Gastroesophageal sphincter (tissue), 4 donors: ENCODE results near the gene PPOX. TPM values are rescaled to one million over a fixed set of nuclear protein-coding genes. Genes with fewer than 3 reads are reported as not detected.

Experiments used
- ATAC-seq: fragments of 150-250 bp; one replicate; pipeline ENCODE4 v1.9.1; 2016; ENCODE audit warnings: mild to moderate bottlenecking, moderate library complexity
- H3K27ac ChIP-seq, 4 donors: fragments of 200-600 bp; sonication (generic) in 3 of 4; 1 replicate in 3 of 4; 2 replicates in 1 of 4; pipeline ENCODE4 v1.5.1; 2016 to 2019
- H3K27me3 ChIP-seq: fragments of 200-600 bp; sonication (generic); one replicate; pipeline ENCODE4 v1.5.1; 2019
- H3K36me3 ChIP-seq, 2 donors: fragments of 200-600 bp; sonication (generic); one replicate each; pipeline ENCODE4 v1.5.1; 2019; ENCODE audit warnings: control low read depth in 1 of 2
- H3K4me1 ChIP-seq, 3 donors: fragments of 200-600 bp; sonication (generic); 1 replicate in 2 of 3; 2 replicates in 1 of 3; pipeline ENCODE4 v1.5.1; 2016 to 2019; ENCODE audit warnings: control low read depth in 2 of 3
- H3K4me3 ChIP-seq, 2 donors: fragments of 200-600 bp; sonication (generic); one replicate each; pipeline ENCODE4 v1.5.1; 2019; ENCODE audit warnings: mild to moderate bottlenecking in 1 of 2, moderate library complexity in 1 of 2
- H3K9me3 ChIP-seq, 3 donors: fragments of 200-600 bp; sonication (generic); one replicate each; pipeline ENCODE4 v1.5.1; 2017 to 2019; ENCODE audit warnings: control low read depth in 2 of 3
- CTCF ChIP-seq, 4 experiments: fragments of 200-600 bp in 2 of 4; fragments of 450-650 bp in 2 of 4; sonication (generic) in 1 of 4; IDR thresholded peaks; one replicate each; pipeline ENCODE4 v1.5.1; 2017 to 2019; ENCODE audit warnings: antibody characterized with exemption in 4 of 4, mild to moderate bottlenecking in 2 of 4, moderate library complexity in 2 of 4
- EP300 ChIP-seq: sonication (generic); formaldehyde crosslinking; IDR thresholded peaks from one replicate; pipeline ENCODE4 v1.6.1; 2017; ENCODE audit warnings: antibody characterized with exemption, mild to moderate bottlenecking
- POLR2A ChIP-seq, 2 donors: fragments of 450-650 bp; IDR thresholded peaks; one replicate each; pipeline ENCODE4 v1.6.1; 2017; ENCODE audit warnings: antibody characterized with exemption in 2 of 2, mild to moderate bottlenecking in 2 of 2, moderate library complexity in 1 of 2
- POLR2AphosphoS5 ChIP-seq: sonication (generic); formaldehyde crosslinking; IDR thresholded peaks from one replicate; pipeline ENCODE4 v1.6.1; 2017; ENCODE audit warnings: antibody characterized with exemption
- WGBS, 2 donors: methylation state at CpG; one replicate each; pipeline ENCODE4 v1.1.5; 2018; ENCODE audit warnings: low coverage in 1 of 2; 5-methylcytosine and 5-hydroxymethylcytosine counted together
- total RNA-seq, 4 donors: library from RNA; depleted of rRNA; stranded (reverse); fragments of >200 nt; gene quantifications; one replicate each; pipeline ENCODE4 v1.1.0, GENCODE V29; 2016

Gene PPOX
- total RNA-seq: 10 to 100 TPM; 10.5 to 27.4 (median 17.6) TPM

DNA sequence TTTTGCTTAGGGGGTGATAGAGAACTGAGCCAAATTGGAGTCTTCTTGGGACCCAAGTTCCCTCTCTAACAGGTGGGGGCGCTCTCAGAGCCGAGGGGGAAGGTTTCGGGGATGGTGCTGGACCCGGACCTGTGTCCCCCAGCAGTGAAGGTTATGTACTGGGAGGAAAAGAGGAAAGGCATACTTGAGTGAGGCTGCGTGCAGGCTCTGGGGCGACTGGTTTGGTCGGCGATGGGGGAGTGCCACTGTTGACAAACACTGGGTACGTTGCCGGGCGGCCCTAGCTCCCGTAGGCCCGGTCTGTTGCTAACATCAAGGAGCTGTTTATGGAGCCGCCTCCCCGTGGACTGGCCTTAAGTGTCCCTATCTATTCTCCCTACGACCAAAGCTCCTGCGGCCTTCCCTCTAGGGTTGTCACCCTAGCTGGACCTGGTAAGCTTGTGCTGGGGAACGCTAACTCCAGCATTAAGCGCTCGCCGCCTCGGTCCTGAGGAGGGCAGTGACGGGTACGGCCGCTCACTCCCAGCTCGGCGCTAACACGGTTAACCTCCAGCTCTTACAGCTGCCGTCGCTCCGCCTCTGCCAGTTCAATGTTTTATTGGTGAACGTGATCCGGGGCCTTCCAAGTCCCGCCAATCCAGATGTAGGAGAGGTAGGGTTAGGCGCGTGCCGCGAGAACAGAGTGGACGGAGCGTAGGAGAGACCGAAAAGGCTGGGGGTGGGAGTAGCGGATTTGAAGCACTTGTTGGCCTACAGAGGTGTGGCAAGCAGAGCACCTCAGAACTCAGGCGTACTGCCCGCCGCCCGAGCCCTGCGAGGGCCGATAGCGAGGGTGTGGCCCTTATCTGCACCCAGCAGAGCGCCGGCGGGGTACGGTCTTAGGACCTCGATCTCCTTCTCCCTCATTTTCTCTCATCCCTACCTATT lies at the start of gene PPOX:
PPOX (plus strand) TSS at position 685 of the 927 bp plus-strand sequence. CDS start 422 bp downstream, outside the sequence.
- H3K4me1 ChIP-seq: peaks cover 0 to 56% (median 24%) of the 10 kb centered on the region in 3 donors
- 2 to 3% methylated on average over 12 to 17 of the region's 54 CpGs for WGBS, 2 donors
- H3K36me3 ChIP-seq: peaks cover 0 to 67% of the 10 kb centered on the region in 2 donors
- ATAC-seq: peak; percentile 98
- no peaks in the 10 kb centered on the region for H3K27me3 ChIP-seq
- peak within 1 kb of the TSS; percentile 44 to 70 for H3K4me3 ChIP-seq
- H3K27ac ChIP-seq: peak within 1 kb of the TSS; percentile 63 to 91 (median 88)
- no peaks in the 10 kb centered on the region for H3K9me3 ChIP-seq
- peak; percentile 72 for TF ChIP-seq POLR2AphosphoS5
- no peak for TF ChIP-seq EP300
- peak; percentile 26 to 50 for TF ChIP-seq POLR2A (IDR thresholded peaks at IDR 0.05)
- TF ChIP-seq CTCF (IDR thresholded peaks at IDR 0.05): peak in 3 of 4 experiments; percentile 36 to 54 (median 48)

DNA sequence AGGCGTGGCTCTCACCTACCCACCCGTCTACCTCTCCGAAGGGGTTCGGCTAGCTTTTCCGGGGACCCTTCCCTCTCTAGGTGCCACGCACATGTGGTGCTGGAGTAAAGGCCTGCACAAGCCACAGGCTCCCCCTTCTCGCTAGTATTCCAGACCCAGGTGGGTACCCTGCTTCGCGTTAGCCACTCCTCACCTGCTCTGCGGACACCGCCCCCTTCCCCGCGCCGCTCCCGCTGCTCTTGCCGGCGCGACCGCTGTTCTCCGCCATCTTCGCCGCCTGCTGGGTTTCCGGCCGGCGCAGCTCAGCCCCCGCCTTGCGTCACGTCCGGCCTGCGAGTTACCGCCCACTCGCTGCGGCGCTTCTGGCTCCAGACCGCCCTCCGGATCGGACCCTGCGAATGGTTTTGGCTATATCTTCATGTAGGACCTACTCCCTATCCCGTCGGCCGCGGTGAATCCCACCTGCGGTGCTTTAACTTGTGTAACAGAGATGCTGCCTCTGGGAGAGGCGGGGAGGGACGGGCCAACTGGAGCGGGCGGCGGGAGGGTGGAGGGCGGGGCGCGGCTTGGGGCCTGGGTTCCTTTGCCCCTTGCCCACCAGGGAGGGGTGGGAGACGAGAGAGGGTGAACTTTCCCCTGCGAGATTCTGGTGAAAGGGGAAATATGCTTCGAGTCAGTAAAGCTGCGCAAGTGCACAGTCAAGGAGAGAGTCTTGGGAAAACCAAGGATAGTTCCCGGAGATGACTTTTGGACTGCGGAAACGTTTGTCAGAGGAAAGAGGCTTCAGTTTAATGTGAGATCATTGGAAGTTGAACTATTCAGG lies 48.3 kb upstream of the PPOX start, which contains the start of the genes NIT1 and PFDN2:
NIT1 (plus strand) TSS at position 347 of the 823 bp plus-strand sequence; CDS start at position 419, 72 bp downstream.
PFDN2 (minus strand) TSS at position 279 of the 823 bp plus-strand sequence; CDS start at position 268, 11 bp downstream.
- ATAC-seq: peak; percentile 92
- peak; percentile 84 to 89 for TF ChIP-seq POLR2A (IDR thresholded peaks at IDR 0.05)
- TF ChIP-seq EP300: no peak
- peak in 2 of 4 experiments; percentile 11 to 36 for TF ChIP-seq CTCF (IDR thresholded peaks at IDR 0.05)
- peak; percentile 98 for TF ChIP-seq POLR2AphosphoS5
- peaks cover 11 to 76% (median 34%) of the 10 kb centered on the region in 3 donors for H3K4me1 ChIP-seq
- no peaks in the 10 kb centered on the region for H3K27me3 ChIP-seq
- H3K36me3 ChIP-seq: peaks cover 0 to 40% of the 10 kb centered on the region in 2 donors
- 0 to 1% methylated on average over 7 to 26 of the region's 58 CpGs for WGBS, 2 donors
- peak within 1 kb of the TSS; percentile 88 to 98 (median 92) for H3K27ac ChIP-seq
- H3K4me3 ChIP-seq: peak within 1 kb of the TSS; percentile 87 to 96
- H3K9me3 ChIP-seq: no peaks in the 10 kb centered on the region

DNA sequence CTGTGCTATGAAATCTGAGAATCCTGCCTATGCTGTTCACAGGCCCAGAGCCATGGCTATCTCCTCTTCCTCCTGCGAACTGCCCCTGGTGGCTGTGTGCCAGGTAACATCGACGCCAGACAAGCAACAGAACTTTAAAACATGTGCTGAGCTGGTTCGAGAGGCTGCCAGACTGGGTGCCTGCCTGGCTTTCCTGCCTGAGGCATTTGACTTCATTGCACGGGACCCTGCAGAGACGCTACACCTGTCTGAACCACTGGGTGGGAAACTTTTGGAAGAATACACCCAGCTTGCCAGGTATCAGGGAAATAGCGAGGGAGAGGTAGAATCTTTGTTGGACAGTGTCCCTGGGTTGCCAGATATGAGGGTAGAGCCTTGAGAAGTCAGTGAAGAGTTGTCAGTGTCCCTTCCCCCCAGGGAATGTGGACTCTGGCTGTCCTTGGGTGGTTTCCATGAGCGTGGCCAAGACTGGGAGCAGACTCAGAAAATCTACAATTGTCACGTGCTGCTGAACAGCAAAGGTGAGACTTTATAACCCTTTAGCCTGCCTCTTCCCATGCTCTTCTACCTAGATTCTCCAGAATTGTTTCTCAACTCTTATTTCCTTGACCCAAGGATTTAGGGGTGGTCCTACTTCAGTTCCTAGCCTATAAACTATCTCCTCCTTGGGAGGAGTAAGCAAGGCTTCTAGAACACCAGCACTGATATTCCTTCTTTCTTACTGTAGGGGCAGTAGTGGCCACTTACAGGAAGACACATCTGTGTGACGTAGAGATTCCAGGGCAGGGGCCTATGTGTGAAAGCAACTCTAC lies 46.9 kb upstream of the PPOX start:
- Histone ChIP-seq H3K4me3 (peak overlapping the region in 1 of 2 donors; percentile 96), H3K4me1 (peaks cover 11 to 63% (median 34%) of the 10 kb centered on the region in 3 donors), H3K36me3 (peaks cover 0 to 51% of the 10 kb centered on the region in 2 donors), H3K27ac (peak overlapping the region; percentile 36 to 93 (median 89)), H3K27me3 (no peaks in the 10 kb centered on the region), H3K9me3 (no peaks in the 10 kb centered on the region)
- TF ChIP-seq EP300 (no peak), POLR2A (IDR thresholded peaks at IDR 0.05) (no peak), CTCF (IDR thresholded peaks at IDR 0.05) (peak in 3 of 4 experiments; percentile 13 to 59 (median 30)), POLR2AphosphoS5 (peak; percentile 25)
- 26 to 47% methylated on average over 4 to 10 of the region's 10 CpGs for WGBS, 2 donors
- peak; percentile 52 for ATAC-seq

DNA sequence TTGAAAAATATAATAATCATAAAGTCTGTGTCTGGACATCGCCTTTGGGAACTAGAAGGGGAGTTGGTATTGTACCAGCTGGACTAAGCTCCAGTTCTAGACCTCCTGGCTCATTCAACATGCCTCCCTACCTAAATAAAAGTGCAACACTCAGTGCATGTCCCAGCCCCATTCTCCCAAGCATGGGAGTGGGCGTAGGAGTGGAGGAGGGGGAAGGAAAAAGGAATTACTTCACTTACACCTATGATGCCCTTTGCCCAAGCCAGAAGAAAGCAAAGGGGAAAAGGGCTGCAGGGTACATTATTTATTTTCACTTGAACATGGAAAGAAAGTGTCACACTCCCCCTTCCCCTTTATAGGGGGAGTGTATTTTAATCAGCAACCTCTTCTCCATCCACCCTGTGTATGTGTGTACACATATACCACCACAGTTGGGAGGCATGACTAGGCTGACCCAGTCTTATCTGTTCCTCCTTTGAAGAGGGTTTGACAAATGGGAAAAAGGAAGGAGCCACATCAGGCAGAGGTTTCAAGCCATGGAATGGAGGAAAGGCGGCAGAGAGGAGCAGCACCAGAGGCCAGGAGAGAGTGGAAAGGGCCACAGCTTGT lies 45.1 kb upstream of the PPOX start:
- no peaks in the 10 kb centered on the region for H3K27me3 ChIP-seq
- no peak overlapping the region for H3K4me3 ChIP-seq
- peak overlapping the region in 1 of 4 donors; percentile 14 for H3K27ac ChIP-seq
- peaks cover 0 to 66% of the 10 kb centered on the region in 2 donors for H3K36me3 ChIP-seq
- peaks cover 11 to 50% (median 23%) of the 10 kb centered on the region in 3 donors for H3K4me1 ChIP-seq
- TF ChIP-seq EP300: no peak
- TF ChIP-seq POLR2AphosphoS5: no peak
- TF ChIP-seq POLR2A (IDR thresholded peaks at IDR 0.05): no peak
- TF ChIP-seq CTCF (IDR thresholded peaks at IDR 0.05): no peak
- 66 to 70% methylated on average over 2 to 3 of the region's 3 CpGs for WGBS, 2 donors
- H3K9me3 ChIP-seq: no peaks in the 10 kb centered on the region
- ATAC-seq: no peak
